Esophagus muscularis mucosa (tissue), 4 donors: ENCODE measurements around the gene SPINK1.

ENCODE experiments used
- EP300 ChIP-seq: sonication (generic); formaldehyde crosslinking; IDR thresholded peaks from one replicate; pipeline ENCODE4 v1.6.1; 2017; ENCODE audit warnings: antibody characterized with exemption
- POLR2A ChIP-seq: fragments of 450-650 bp; IDR thresholded peaks from one replicate; pipeline ENCODE4 v1.6.1; 2017; ENCODE audit warnings: antibody characterized with exemption, moderate library complexity, mild to moderate bottlenecking, low read depth
- TF ChIP-seq, protein P1 (sequence below), 3 experiments: fragments of 200-600 bp in 2 of 3; fragments of 450-650 bp in 1 of 3; sonication (generic) in 2 of 3; IDR thresholded peaks; one replicate each; pipeline ENCODE4 v1.5.1; 2017 to 2019; ENCODE audit warnings: antibody characterized with exemption in 3 of 3, mild to moderate bottlenecking in 2 of 3, moderate library complexity in 1 of 3

DNA sequence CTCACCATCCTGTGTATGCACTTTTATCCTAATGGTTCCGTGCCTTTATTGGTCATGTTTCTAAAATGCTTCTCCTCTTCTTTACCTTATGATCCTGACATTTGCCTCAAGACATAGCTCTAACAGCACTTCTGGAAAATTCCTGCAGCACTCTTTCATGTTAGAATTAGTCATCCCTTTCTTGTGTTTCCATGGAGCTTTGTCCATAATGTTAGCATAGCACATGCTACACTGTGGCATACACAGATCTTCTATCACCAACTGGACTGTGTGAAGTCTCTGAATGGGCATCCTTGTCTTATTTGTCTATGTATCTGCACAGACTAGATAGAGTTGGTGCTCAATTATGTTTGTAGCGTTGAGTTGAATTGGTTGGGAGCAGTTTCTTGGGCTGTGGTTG lies 49.0 kb upstream of the SPINK1 start:
- TF ChIP-seq POLR2A (no peak), EP300 (no peak)
- TF ChIP-seq, protein P1, sequence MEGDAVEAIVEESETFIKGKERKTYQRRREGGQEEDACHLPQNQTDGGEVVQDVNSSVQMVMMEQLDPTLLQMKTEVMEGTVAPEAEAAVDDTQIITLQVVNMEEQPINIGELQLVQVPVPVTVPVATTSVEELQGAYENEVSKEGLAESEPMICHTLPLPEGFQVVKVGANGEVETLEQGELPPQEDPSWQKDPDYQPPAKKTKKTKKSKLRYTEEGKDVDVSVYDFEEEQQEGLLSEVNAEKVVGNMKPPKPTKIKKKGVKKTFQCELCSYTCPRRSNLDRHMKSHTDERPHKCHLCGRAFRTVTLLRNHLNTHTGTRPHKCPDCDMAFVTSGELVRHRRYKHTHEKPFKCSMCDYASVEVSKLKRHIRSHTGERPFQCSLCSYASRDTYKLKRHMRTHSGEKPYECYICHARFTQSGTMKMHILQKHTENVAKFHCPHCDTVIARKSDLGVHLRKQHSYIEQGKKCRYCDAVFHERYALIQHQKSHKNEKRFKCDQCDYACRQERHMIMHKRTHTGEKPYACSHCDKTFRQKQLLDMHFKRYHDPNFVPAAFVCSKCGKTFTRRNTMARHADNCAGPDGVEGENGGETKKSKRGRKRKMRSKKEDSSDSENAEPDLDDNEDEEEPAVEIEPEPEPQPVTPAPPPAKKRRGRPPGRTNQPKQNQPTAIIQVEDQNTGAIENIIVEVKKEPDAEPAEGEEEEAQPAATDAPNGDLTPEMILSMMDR (IDR thresholded peaks at IDR 0.05): no peak
